Measurements from ENCODE around the gene PLIN5.

Gene PLIN5

GRCh38 chr19:4522291-4523002 lies 12.6 kb downstream of the PLIN5 start:
- no peak for DNase-seq (ENCODE audit: low read depth)

DNA sequence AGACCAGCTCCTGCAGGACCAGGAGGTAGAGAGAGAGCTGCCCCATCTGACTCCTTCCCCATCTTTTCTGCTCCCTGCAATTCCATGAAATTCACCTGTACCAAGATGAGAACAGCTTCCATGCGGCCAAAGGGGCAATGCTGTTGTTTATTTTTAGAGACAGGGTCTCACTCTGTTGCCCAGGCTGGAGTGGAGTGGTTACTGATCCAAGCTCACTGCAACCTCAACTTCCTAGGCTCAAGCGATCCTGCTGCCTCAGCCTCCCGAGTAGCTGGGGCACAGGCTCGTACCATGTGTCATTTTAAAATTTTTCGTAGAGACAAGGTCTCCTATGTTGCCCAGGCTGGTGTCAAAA lies 13.2 kb downstream of the PLIN5 start:
- DNase-seq (ENCODE audit: low read depth), result no peak

GRCh38 chr19:4521170-4521887 lies 13.7 kb downstream of the PLIN5 start:
- DNase-seq (ENCODE audit: low read depth), result no peak

DNA sequence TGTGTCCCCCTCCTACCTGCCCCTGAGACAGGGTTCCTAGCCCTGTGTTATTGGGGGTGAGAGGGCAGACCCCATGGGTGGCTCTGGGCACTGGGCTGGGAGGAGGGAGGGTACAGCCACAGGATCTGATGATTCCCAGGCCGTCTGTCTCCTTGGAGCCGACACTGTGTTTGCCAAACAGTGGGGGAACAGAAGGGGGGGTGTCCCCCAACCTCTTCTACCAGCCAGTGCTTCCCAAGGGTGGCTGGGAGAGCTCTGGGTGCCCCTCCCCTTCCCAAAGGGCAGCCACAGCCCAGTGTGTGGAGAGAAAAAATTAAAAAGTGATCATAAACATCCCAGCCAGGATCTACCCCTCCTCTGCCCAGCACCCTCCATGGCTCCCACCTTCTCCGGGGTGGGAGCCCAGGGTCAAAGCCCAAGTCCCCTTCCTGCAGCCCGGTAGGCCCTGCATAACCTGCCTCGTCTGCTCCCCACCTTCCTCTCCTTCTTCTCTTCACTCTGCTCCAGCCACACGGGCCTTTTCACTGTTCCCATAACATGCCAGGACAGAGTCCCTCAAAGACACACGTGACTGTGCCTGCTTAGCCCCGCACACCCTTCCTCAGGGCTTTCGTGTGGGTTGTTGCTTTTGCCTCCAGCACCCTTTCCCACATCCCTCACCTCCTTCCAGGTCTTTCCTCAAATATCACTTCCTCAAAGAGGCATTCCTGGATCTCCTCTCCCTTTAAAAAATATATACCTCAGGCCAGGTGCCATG lies 15.3 kb downstream of the PLIN5 start:
- peak; percentile 14 for DNase-seq (ENCODE audit: low read depth)

DNA sequence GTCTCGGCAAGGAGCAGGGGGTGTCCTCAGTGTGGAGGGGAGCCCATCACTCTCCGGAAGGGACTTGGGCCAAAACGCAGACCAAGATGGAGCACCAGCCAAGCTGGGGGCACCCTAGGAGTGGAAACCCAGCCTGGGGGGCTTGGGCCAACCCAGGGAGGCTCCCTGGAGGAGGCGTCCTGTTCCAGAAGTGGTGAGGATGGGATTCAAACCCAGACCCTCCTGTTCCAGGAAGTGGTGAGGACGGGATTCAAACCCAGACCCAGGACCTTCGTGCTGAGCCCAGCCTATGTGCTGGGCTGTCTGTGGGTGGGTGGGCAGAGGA lies 15.9 kb downstream of the PLIN5 start:
- DNase-seq (ENCODE audit: low read depth), result no peak

DNA sequence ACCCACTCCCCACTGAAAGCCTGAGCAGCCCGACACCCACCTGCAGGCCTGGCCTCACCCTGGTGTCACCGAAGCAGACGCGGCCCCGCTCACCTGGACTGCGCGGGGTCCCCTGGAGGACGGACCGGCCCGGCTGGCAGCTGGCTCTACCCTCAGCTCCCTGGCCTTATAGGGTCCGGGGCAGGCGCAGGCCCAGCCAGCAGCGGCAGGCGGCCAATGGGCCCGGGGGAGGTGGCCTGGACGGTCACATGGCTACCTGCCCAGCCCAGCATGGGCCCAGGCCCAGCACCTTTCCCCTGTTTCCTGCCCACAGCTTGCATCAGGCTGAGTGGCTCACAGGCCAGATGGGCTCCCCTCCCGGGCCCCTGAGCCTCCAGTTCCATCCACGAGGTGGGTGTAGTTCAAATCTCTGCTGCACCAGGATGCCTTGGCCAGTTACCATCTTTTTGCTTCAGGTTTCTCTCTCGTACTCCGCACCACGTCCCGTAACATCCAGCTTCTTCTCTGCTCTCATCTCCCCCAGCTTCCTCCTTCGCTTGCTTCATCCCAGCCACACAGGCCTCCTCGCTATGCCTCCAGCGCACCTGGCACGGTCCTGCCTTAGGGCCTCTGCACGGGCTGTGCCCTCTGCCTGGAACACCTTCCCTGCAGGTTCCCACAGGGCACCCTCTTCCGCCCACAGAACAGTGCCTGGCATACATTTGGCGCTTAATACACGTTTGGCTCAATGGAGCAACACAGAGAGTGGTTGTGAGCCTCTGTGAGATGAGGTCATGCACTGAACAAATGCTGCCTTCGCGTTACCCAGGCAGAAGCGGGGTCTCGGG lies 16.5 kb downstream of the PLIN5 start, which contains the start of gene PLIN4:
PLIN4 (minus strand) TSS at position 142 of the 827 bp plus-strand sequence. CDS start 214 bp downstream, outside the sequence.
- DNase-seq (ENCODE audit: low read depth), result peak; percentile 27

DNA sequence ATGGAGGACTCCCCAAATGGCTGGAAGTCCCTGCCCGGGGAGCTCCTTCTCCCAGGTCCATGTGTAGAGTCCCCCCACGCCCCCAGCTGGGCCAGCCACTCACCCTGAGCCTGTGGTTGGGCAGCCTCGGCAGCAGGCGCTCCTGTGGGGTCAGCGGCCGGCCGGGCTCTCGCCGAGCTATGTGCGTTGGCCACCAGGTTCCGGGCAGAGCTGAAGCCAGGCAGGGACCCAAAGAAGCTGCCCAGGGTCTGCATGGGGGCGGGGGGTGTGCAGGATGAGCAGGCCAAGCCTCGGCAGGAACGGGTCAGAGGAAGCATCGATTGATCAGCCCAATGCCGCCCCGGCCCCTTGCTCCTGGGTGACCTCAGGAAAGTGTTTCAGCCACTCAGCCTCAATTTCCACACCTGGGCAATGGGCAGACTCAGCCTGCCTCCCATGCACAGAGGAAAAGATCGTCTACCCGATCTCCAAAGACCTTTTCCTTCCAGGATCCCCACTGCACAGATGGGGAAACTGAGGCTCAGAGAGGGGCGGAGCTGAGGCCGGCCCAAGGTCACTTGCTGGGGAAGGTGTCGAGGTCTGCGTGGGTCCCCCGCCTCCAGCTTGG lies 17.5 kb downstream of the PLIN5 start:
- no peak for DNase-seq (ENCODE audit: low read depth)

DNA sequence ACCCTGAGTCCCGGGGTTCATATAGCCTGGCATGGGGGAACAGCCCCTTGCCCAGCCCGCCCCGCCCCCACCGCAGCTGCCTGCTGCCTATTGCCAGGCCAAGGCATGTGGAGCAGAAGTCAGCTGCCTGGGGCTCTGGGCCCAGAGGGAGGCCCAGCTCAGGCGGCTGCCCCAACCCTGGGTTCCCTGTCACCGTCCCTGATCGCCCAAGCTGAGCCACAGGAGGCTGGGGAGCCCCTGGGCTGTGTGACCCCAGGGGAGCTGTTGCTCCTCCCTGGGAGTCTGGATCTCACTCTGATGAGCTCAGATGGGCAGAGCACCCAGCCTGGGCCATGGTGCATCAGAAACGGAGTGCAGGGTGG lies 18.1 kb downstream of the PLIN5 start:
- no peak for DNase-seq (ENCODE audit: low read depth)

DNA sequence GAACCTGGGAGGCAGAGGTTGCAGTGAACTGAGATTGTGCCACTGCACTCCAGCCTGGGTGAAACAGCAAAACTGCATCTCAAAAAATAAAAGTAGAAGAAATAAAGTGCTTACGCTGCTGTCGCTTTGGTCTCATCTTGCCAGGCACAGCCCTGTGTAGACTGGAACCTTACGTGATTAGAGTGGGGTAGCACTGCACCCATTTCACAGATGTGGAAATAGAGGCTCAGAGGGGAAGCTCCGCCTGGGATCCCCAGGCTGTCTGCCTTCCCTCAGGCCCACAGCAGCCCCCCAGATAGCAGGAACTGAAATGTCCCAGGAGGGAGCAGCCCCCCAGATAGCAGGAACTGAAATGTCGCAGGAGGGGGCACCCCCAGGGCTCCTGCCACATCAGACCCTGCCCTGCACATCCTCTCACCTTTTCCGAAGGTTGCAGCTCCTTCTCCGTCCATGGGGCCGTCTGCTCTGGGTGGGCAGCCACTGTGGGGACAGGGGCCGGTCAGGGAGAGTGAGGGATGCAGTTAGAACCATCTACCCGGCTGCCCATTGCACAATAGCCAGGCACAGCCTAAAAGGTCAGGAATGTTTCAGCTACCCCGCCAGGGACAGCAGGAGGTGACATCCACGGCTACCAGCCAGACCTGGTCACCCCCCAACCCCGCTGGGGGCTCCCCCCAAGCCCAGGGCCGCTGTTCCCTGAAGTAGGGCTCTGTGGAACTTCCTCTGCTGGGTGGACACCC lies 18.7 kb downstream of the PLIN5 start:
- no peak for DNase-seq (ENCODE audit: low read depth)

DNA sequence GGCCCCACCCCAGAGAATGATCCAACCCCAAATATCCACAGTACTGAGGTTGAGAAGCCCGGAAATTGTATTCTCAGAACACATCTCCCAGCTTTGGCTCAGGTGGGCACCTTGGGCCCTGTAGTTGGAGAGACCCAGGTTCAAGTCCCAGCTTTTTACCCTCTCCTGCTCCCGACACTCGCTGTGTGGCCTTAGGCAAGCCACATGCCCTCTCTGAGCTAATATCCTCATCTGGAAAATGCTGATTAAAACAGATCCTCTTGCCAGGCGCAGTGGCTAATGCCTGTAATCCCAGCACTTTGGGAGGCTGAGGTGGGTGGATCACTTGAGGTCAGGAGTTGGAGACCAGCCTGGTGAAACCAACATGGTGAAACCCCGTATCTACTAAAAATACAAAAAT lies 19.3 kb downstream of the PLIN5 start:
- DNase-seq (ENCODE audit: low read depth), result no peak

DNA sequence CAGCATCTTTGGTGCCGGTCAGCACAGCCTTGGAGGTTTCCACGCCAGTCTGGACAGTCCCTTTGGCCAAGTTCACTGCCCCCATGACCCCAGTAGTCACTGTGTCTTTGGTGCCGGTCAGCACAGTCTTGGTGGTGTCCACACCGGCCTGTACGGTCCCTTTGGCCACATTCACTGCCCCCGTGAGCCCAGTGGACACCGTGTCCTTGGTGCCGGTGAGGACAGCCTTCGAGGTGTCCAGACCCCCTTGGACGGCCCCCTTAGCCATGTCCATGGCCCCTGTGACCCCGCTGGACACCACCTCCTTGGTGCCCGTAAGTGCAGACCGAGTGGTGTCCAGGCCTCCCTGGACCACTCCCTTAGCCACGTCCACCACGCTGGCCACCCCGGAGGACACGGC lies 21.8 kb downstream of the PLIN5 start:
- DNase-seq (ENCODE audit: low read depth), result no peak

- no peak for DNase-seq (ENCODE audit: low read depth)
These were observed 23.0 kb downstream of the PLIN5 start for GRCh38 chr19:4512070-4512469.

DNA sequence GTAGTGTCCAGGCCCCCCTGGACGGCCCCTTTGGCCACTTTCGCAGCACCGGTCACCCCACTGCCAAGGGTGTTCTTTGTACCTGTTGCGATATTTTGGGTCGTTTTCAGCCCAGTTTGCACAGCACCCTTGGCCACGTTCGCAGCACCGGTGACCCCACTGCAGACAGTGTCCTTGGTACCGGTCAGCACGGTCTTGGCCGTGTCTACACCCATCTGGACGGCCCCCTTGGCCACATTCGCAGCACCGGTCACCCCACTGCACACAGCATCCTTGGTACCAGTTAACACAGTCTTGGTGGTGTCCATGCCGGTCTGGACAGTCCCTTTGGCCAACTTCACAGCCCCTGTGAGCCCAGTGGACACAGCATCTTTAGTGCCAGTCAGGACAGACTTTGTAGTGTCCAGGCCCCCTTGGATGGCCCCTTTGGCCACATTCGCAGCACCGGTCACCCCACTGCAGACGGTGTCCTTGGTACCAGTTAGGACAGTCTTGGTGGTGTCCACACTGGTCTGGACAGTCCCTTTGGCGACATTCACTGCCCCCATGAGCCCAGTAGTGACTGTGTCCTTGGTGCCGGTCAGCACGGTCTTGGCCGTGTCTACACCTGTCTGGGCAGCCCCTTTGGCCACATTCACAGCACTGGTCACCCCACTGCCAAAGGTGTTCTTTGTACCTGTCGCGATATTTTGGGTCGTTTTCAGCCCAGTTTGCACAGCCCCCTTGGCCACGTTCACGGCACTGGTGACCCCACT lies 23.5 kb downstream of the PLIN5 start:
- DNase-seq (ENCODE audit: low read depth), result no peak

- DNase-seq (ENCODE audit: low read depth), result no peak
These were observed 24.4 kb downstream of the PLIN5 start for GRCh38 chr19:4510435-4511255.

DNA sequence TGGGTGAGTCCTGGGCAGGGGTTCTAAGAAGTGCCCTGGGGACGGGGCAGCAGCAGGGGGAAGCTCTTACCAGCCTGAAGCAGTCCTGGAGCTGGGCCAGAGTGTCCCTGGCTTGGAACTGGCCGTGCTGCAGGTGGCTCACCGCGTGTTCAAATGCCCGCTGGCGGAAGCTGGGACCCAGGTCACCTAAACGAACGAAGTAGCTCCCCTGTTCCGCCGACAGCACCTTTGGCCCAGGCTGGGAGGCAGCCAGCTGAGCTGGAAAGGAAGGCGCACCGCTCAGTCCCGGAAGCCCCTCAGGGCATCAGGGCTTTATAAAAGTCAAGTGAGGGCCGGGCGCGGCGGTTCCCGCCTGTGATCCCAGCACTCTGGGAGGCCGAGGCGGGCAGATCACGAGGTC lies 26.3 kb downstream of the PLIN5 start:
- DNase-seq (ENCODE audit: low read depth), result no peak

GRCh38 chr19:4507804-4508203 lies 27.2 kb downstream of the PLIN5 start:
- no peak for DNase-seq (ENCODE audit: low read depth)

- DNase-seq (ENCODE audit: low read depth), result no peak
These were observed 27.9 kb downstream of the PLIN5 start for GRCh38 chr19:4507150-4507452.

DNA sequence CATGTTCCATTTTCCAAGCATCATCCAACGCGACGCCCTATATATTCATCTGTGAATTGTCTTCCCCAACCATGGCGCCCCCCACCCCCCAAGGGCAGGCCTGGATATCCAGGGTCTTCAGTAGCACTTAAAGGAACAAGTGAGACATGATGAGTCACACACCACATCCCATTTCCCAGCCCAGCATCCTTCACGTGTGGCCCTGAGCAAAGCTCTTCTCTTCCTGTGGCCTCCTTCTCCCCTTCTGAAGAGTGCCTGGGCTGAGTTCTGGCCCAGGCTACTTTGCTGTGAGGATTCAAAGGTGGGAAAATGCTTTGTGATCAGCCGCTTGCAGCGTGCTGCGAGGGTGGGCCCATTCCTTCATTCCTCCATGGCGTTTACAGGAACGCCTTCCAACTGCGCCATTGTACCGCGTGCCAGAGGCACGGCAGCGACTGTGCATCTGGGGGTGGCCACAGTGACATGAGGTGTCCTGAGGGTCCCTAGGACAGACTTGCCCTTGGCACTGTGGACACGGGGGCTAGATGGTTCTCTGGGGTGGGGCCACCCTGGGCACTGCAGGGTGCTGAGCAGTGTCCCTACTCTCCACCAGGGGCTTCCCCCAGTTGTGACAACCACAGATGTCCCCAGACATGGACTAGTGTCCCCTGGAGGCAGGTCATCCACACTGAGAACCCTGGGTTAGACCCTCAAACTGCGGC lies 28.4 kb downstream of the PLIN5 start:
- peak; percentile 67 for DNase-seq (ENCODE audit: low read depth)

Measured in amniotic epithelial cell (primary cell).